Type B pancreatic cell (in vitro differentiated cells): Measurements from ENCODE around the gene USE1. TPM values are rescaled to one million over a fixed set of nuclear protein-coding genes. Genes with fewer than 3 reads are reported as not detected.
"Not testable (repeated sequence)": the region's sequence is repeated elsewhere in the genome, so short reads cannot be mapped to it uniquely, and the experiment has no call there.

ENCODE experiments used
- DNase-seq: peaks from one replicate; pipeline ENCODE4 v3.0.0; 2021; ENCODE audit warnings: mixed read lengths; ENCODE audit not compliant: unreplicated experiment; ENCODE audit errors: extremely low spot score
- H3K27ac Mint-ChIP-seq: 2 replicates; pipeline ENCODE4 v1.8.0; 2021; ENCODE audit warnings: mild to moderate bottlenecking, mixed read lengths
- H3K27me3 Mint-ChIP-seq: 2 replicates; pipeline ENCODE4 v1.8.0; 2021; ENCODE audit warnings: mixed read lengths
- H3K36me3 Mint-ChIP-seq: 2 replicates; pipeline ENCODE4 v1.8.0; 2021; ENCODE audit warnings: mixed read lengths
- H3K4me1 Mint-ChIP-seq: one replicate; pipeline ENCODE4 v1.8.0; 2021; ENCODE audit warnings: mixed read lengths; ENCODE audit not compliant: unreplicated experiment
- H3K4me3 Mint-ChIP-seq: 2 replicates; pipeline ENCODE4 v1.8.0; 2021; ENCODE audit warnings: mild to moderate bottlenecking, mixed read lengths
- H3K9me3 Mint-ChIP-seq: 2 replicates; pipeline ENCODE4 v1.8.0; 2021; ENCODE audit warnings: mixed read lengths
- total RNA-seq: library from RNA; stranded (reverse); gene quantifications from 2 replicates; pipeline ENCODE4 v1.2.1, GENCODE V29; 2021; ENCODE audit warnings: low replicate concordance
- TF ChIP-seq, protein P1 (sequence below): fragments of 200-600 bp; sonication (generic); conservative IDR thresholded peaks from 2 replicates; pipeline ENCODE4 v1.5.0; 2021; ENCODE audit warnings: antibody characterized with exemption, mild to moderate bottlenecking

The USE1 gene
- total RNA-seq, 1 donor from 2014 or later, result 22.3 TPM

- Mint-ChIP-seq H3K4me3 (no peak overlapping the region), H3K36me3 (peaks cover 6% of the 10 kb centered on the region), H3K4me1 (peaks cover 5% of the 10 kb centered on the region), H3K27ac (no peak overlapping the region), H3K27me3 (no peaks in the 10 kb centered on the region), H3K9me3 (no peaks in the 10 kb centered on the region)
- no peak for DNase-seq
- TF ChIP-seq, protein P1, sequence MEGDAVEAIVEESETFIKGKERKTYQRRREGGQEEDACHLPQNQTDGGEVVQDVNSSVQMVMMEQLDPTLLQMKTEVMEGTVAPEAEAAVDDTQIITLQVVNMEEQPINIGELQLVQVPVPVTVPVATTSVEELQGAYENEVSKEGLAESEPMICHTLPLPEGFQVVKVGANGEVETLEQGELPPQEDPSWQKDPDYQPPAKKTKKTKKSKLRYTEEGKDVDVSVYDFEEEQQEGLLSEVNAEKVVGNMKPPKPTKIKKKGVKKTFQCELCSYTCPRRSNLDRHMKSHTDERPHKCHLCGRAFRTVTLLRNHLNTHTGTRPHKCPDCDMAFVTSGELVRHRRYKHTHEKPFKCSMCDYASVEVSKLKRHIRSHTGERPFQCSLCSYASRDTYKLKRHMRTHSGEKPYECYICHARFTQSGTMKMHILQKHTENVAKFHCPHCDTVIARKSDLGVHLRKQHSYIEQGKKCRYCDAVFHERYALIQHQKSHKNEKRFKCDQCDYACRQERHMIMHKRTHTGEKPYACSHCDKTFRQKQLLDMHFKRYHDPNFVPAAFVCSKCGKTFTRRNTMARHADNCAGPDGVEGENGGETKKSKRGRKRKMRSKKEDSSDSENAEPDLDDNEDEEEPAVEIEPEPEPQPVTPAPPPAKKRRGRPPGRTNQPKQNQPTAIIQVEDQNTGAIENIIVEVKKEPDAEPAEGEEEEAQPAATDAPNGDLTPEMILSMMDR, result no peak
Observed at GRCh38 chr19:17185590-17185989, 29.6 kb upstream of the USE1 start.

DNA sequence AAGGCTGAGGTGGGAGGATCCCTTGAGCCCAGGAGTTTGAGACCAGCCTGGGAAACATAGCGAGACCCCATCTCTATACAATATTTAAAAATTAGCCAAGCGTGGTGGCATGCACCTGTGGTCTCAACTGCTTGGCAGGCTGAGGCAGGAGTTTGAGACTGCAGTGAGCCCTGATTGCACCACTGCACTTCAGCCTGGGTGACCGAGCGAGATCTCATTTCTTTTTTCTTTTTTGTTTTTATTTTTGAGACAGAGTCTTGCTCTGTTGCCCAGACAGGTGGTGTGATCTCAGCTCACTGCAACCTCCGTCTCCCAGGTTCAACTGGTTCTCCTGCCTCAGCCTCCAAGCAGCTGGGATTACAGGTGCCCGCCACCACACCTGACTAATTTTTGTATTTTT is 23.4 kb upstream of the USE1 start:
- peaks cover 12% of the 10 kb centered on the region for H3K36me3 Mint-ChIP-seq
- not testable (repeated sequence) for H3K27me3 Mint-ChIP-seq, H3K4me1 Mint-ChIP-seq, H3K27ac Mint-ChIP-seq, H3K9me3 Mint-ChIP-seq, H3K4me3 Mint-ChIP-seq, DNase-seq

- Mint-ChIP-seq H3K36me3 (peaks cover 15% of the 10 kb centered on the region), H3K27ac (no peak overlapping the region)
- TF ChIP-seq, protein P1, result no peak
Observed at GRCh38 chr19:17192751-17193150, 22.4 kb upstream of the USE1 start.

DNA sequence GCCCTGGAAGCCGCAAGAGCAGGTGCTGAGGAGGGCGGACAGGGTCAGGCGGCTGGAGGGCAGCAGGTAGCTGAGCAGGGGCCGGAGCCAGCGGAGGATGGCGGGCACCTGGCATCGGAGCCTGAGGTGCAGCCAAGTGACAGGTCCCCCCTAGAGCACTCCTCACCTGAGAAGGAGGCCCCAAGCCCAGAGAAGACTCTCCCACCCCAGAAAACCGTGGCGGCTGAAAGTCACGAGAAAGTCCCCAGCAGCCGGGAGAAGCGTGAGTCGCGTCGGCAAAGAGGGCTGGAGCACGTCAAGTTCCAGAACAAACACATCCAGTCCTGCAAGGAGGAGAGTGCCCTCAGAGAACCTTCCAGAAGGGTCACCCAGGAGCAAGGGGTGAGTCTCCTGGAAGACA is 20.5 kb upstream of the USE1 start:
- Mint-ChIP-seq H3K27ac (no peak overlapping the region), H3K9me3 (no peaks in the 10 kb centered on the region), H3K27me3 (no peaks in the 10 kb centered on the region), H3K36me3 (peaks cover 21% of the 10 kb centered on the region), H3K4me3 (no peak overlapping the region), H3K4me1 (no peaks in the 10 kb centered on the region)
- DNase-seq, result no peak
- TF ChIP-seq, protein P1, result no peak

More at GRCh38 chr19:17192751-17193150, 22.4 kb upstream of the USE1 start:
- H3K9me3 Mint-ChIP-seq, result no peaks in the 10 kb centered on the region
- no peak overlapping the region for H3K4me3 Mint-ChIP-seq
- no peaks in the 10 kb centered on the region for H3K4me1 Mint-ChIP-seq
- no peak for DNase-seq
- H3K27me3 Mint-ChIP-seq, result no peaks in the 10 kb centered on the region

DNA sequence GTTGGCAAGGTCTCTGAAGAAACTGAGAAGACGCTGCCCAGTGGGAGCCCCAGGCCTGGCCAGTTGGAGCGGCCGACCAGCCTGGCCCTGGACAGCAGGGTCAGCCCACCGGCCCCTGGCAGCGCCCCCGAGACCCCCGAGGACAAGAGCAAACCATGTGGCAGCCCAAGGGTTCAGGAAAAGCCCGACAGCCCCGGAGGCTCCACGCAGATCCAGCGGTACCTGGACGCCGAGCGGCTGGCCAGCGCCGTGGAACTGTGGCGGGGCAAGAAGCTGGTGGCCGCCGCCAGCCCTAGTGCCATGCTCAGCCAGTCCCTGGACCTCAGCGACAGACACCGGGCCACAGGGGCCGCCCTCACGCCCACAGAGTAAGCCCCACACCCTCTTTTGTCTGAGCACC is 20.1 kb upstream of the USE1 start:
- Mint-ChIP-seq H3K9me3 (no peaks in the 10 kb centered on the region), H3K36me3 (peaks cover 21% of the 10 kb centered on the region), H3K27me3 (no peaks in the 10 kb centered on the region), H3K4me3 (no peak overlapping the region), H3K4me1 (no peaks in the 10 kb centered on the region), H3K27ac (no peak overlapping the region)
- TF ChIP-seq, protein P1, result no peak
- DNase-seq, result no peak

GRCh38 chr19:17196610-17197009 is 18.5 kb upstream of the USE1 start:
- no peak overlapping the region for H3K4me3 Mint-ChIP-seq
- H3K4me1 Mint-ChIP-seq, result no peaks in the 10 kb centered on the region

More at GRCh38 chr19:17196610-17197009, 18.5 kb upstream of the USE1 start:
- no peaks in the 10 kb centered on the region for H3K9me3 Mint-ChIP-seq
- DNase-seq, result no peak
- TF ChIP-seq, protein P1, result no peak
- no peak overlapping the region for H3K27ac Mint-ChIP-seq
- no peaks in the 10 kb centered on the region for H3K27me3 Mint-ChIP-seq
- peaks cover 16% of the 10 kb centered on the region for H3K36me3 Mint-ChIP-seq
